ENCODE data around the gene PTPRU. TPM values are rescaled to one million over a fixed set of nuclear protein-coding genes. Genes with fewer than 3 reads are reported as not detected.

Gene PTPRU
- total and polyA plus RNA-seq, 7 experiments from 2014 or later = 0.17 to 0.42 TPM; not detected in 5

DNA sequence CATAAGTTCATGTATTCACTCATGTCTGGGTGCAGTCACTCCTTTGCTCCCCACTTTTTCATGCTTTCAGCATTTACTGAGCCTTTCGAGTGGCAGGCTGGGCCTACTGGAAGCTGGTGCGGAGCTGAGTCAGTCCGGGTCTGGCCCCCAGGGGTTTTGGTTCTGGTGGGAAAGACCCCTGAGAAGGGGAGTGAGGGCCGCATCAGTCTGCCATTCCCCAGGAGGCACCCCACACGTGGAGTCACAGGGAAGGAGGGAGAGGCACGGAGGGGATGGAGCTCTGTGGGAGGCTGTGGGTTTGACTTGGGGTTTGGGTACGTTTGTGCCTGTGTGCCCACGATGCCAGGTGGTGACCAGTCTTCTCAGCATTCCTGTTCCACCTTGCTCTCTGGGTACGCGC, 87.9 kb downstream of the PTPRU start:
- Mint-ChIP-seq H3K4me1 (no peaks in the 10 kb centered on the region), H3K36me3 (no peaks in the 10 kb centered on the region), H3K27me3 (peaks cover 0 to under 1% (median 0%) of the 10 kb centered on the region in 5 donors), H3K9me3 (no peaks in the 10 kb centered on the region), H3K4me3 (no peak overlapping the region), H3K27ac (no peak overlapping the region)
- Histone ChIP-seq H3K27me3 (ENCODE audit: control insufficient read depth in 2 of 2, insufficient read depth in 2 of 2, low read length in 2 of 2) (no peaks in the 10 kb centered on the region), H3K36me3 (ENCODE audit: control insufficient read depth in 2 of 3, insufficient read depth in 3 of 3, low read length in 3 of 3) (no peaks in the 10 kb centered on the region), H3K4me1 (ENCODE audit: control insufficient read depth in 2 of 2, insufficient read depth in 2 of 2, low read length in 2 of 2) (no peaks in the 10 kb centered on the region), H3K4me3 (ENCODE audit: low read length) (no peak overlapping the region), H3K9me3 (ENCODE audit: control insufficient read depth in 2 of 3, low read length in 3 of 3) (no peaks in the 10 kb centered on the region), H3K27ac (ENCODE audit: low read depth, low read length) (no peak overlapping the region)
- ATAC-seq = no peak
- intact Hi-C loops (cut with micrococcal nuclease) = no loop called here
- DNase-seq = no peak
- CTCF ChIA-PET = no interaction called here
- POLR2A ChIA-PET = no interaction called here

DNA sequence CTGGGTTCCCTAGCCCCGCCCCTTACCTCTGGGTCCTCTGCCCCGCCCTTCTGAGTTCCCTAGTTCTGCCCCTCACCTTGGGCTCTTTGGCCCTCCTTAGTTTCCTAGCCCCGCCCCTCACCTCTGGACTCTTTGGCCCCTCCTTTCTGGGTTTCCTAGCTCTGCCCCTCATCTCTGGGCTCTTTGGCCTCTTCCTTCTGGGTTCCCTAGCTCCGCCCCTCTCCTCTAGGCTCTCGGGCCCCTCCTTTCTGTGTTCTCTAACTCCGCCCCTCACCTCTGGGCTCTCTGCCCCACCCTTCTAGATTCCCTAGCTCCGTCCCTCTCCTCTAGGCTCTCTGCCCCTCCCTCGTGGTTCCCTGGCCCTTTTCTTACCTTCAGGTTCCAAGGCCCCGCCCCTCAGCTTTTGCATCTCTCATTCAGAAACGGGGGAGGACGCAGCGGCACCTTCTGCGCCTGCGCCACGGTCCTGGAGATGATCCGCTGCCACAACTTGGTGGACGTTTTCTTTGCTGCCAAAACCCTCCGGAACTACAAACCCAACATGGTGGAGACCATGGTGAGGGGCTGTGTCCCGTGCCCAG, 88.5 kb downstream of the PTPRU start:
- Mint-ChIP-seq H3K4me3 (no peak overlapping the region), H3K4me1 (no peaks in the 10 kb centered on the region), H3K27me3 (peaks cover 0 to 7% (median 1%) of the 10 kb centered on the region in 5 donors), H3K9me3 (no peaks in the 10 kb centered on the region), H3K36me3 (no peaks in the 10 kb centered on the region), H3K27ac (no peak overlapping the region)
- intact Hi-C loops (cut with micrococcal nuclease) = no loop called here
- Histone ChIP-seq H3K4me1 (ENCODE audit: control insufficient read depth in 2 of 2, insufficient read depth in 2 of 2, low read length in 2 of 2) (no peaks in the 10 kb centered on the region), H3K4me3 (ENCODE audit: low read length) (no peak overlapping the region), H3K9me3 (ENCODE audit: control insufficient read depth in 2 of 3, low read length in 3 of 3) (no peaks in the 10 kb centered on the region), H3K27ac (ENCODE audit: low read depth, low read length) (no peak overlapping the region), H3K27me3 (ENCODE audit: control insufficient read depth in 2 of 2, insufficient read depth in 2 of 2, low read length in 2 of 2) (no peaks in the 10 kb centered on the region), H3K36me3 (ENCODE audit: control insufficient read depth in 2 of 3, insufficient read depth in 3 of 3, low read length in 3 of 3) (no peaks in the 10 kb centered on the region)
- ChIA-PET POLR2A (no interaction called here), CTCF (no interaction called here)
- ATAC-seq (no peak), DNase-seq (no peak)

DNA sequence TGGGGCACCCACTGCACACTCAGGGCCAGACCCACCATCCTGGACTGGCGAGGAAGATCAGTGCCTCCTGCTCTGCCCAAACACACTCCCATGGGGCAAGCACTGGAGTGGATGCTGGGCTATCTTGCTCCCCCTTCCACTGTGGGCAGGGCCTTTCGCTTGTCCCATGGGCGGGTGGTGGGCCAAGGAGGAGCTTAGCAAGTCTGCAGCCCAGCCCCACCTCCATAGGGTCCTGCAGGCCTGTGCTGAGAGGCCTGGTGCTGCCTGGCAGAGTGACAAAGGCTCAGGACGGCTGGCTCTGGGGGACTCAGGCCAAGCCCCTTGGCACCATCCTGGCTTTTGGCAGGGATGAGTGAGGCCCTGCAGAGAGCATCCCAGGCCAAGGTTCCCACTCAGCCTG, 89.4 kb downstream of the PTPRU start:
- ChIA-PET POLR2A (no interaction called here), CTCF (no interaction called here)
- no peak overlapping the region for H3K4me3 ChIP-seq (ENCODE audit: low read length)
- ATAC-seq (no peak), DNase-seq (no peak)
- H3K36me3 ChIP-seq (ENCODE audit: control insufficient read depth in 2 of 3, insufficient read depth in 3 of 3, low read length in 3 of 3) = no peaks in the 10 kb centered on the region
- H3K27me3 ChIP-seq (ENCODE audit: control insufficient read depth in 2 of 2, insufficient read depth in 2 of 2, low read length in 2 of 2) = no peaks in the 10 kb centered on the region
- H3K27ac Mint-ChIP-seq = no peak overlapping the region
- H3K4me1 Mint-ChIP-seq = no peaks in the 10 kb centered on the region
- intact Hi-C loops (cut with micrococcal nuclease) = no loop called here
- H3K36me3 Mint-ChIP-seq = no peaks in the 10 kb centered on the region
- no peak overlapping the region for H3K4me3 Mint-ChIP-seq
- H3K27ac ChIP-seq (ENCODE audit: low read depth, low read length) = no peak overlapping the region
- peaks cover 0 to 10% (median 6%) of the 10 kb centered on the region in 5 donors for H3K27me3 Mint-ChIP-seq
- no peaks in the 10 kb centered on the region for H3K9me3 ChIP-seq (ENCODE audit: control insufficient read depth in 2 of 3, low read length in 3 of 3)
- H3K4me1 ChIP-seq (ENCODE audit: control insufficient read depth in 2 of 2, insufficient read depth in 2 of 2, low read length in 2 of 2) = no peaks in the 10 kb centered on the region
- H3K9me3 Mint-ChIP-seq = no peaks in the 10 kb centered on the region

DNA sequence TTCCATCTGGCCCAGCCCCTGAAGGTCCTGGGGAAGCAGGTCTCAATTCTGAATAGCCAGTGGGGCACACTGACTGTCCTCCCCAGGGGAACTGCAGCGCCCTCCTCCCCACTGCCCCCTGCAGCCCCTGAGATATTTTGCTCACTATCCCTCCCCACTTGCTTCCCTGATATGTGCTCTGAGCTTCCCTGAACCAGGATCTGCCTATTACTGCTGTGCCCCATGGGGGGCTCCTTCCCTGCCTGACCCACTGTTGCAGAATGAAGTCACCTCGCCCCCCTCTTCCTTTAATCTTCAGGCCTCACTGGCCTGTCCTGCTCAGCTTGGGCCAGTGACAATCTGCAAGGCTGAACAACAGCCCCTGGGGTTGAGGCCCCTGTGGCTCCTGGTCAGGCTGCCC, 89.8 kb downstream of the PTPRU start:
- POLR2A ChIA-PET = no interaction called here
- no peaks in the 10 kb centered on the region for H3K4me1 Mint-ChIP-seq
- Histone ChIP-seq H3K27ac (ENCODE audit: low read depth, low read length) (no peak overlapping the region), H3K9me3 (ENCODE audit: control insufficient read depth in 2 of 3, low read length in 3 of 3) (no peaks in the 10 kb centered on the region), H3K4me1 (ENCODE audit: control insufficient read depth in 2 of 2, insufficient read depth in 2 of 2, low read length in 2 of 2) (no peaks in the 10 kb centered on the region), H3K27me3 (ENCODE audit: control insufficient read depth in 2 of 2, insufficient read depth in 2 of 2, low read length in 2 of 2) (no peaks in the 10 kb centered on the region), H3K36me3 (ENCODE audit: control insufficient read depth in 2 of 3, insufficient read depth in 3 of 3, low read length in 3 of 3) (no peaks in the 10 kb centered on the region), H3K4me3 (ENCODE audit: low read length) (no peak overlapping the region)
- no peak overlapping the region for H3K4me3 Mint-ChIP-seq
- H3K27ac Mint-ChIP-seq = no peak overlapping the region
- ATAC-seq (no peak), DNase-seq (no peak)
- peaks cover 0 to 11% (median 8%) of the 10 kb centered on the region in 5 donors for H3K27me3 Mint-ChIP-seq
- H3K36me3 Mint-ChIP-seq = no peaks in the 10 kb centered on the region
- no peaks in the 10 kb centered on the region for H3K9me3 Mint-ChIP-seq
- intact Hi-C loops (cut with micrococcal nuclease) = no loop called here
- CTCF ChIA-PET = no interaction called here

DNA sequence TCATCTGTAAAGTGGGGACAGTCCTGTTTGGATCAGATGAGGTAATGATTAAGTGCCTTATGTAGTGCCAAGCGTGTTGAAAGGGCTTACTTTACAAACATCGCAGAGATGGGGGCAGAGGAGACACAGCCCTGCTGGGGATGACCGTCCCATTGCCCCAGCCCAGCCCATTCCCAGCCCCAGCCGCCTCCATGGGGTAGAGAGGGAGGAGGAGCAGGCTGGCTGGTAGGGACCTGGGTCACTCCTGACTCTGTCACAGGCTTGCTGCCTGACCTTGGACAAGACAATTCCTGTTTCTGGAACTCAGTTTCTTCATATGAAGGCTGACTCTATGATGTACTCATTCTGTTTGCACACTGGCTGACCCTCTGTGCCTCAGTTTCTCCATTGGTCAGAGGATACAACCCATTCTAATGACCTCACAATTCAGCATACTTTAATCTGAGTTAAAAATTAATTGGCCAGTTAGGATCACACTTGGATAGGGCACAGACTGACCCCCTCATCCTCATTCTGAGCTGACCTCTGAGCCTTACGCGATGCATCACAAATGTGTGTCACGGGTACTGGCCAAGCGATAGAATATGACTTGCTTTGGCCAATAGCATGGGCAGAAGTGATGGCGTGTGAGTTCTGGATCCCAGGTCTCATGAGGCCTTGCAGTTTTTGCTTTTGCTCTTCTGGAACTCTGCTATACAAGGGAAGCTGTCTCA, 91.1 kb downstream of the PTPRU start:
- ChIA-PET CTCF (no interaction called here), POLR2A (no interaction called here)
- Histone ChIP-seq H3K9me3 (ENCODE audit: control insufficient read depth in 2 of 3, low read length in 3 of 3) (no peaks in the 10 kb centered on the region), H3K36me3 (ENCODE audit: control insufficient read depth in 2 of 3, insufficient read depth in 3 of 3, low read length in 3 of 3) (no peaks in the 10 kb centered on the region), H3K27ac (ENCODE audit: low read depth, low read length) (no peak overlapping the region), H3K27me3 (ENCODE audit: control insufficient read depth in 2 of 2, insufficient read depth in 2 of 2, low read length in 2 of 2) (no peaks in the 10 kb centered on the region), H3K4me1 (ENCODE audit: control insufficient read depth in 2 of 2, insufficient read depth in 2 of 2, low read length in 2 of 2) (no peaks in the 10 kb centered on the region), H3K4me3 (ENCODE audit: low read length) (no peak overlapping the region)
- ATAC-seq (no peak), DNase-seq (no peak)
- Mint-ChIP-seq H3K9me3 (peaks cover 0 to 2% (median 0%) of the 10 kb centered on the region in 11 donors), H3K36me3 (peaks cover 0 to 4% (median 0%) of the 10 kb centered on the region in 5 donors), H3K27me3 (peaks cover 7 to 22% (median 13%) of the 10 kb centered on the region in 5 donors), H3K4me3 (no peak overlapping the region), H3K4me1 (no peaks in the 10 kb centered on the region), H3K27ac (no peak overlapping the region)
- intact Hi-C loops (cut with micrococcal nuclease) = no loop called here

DNA sequence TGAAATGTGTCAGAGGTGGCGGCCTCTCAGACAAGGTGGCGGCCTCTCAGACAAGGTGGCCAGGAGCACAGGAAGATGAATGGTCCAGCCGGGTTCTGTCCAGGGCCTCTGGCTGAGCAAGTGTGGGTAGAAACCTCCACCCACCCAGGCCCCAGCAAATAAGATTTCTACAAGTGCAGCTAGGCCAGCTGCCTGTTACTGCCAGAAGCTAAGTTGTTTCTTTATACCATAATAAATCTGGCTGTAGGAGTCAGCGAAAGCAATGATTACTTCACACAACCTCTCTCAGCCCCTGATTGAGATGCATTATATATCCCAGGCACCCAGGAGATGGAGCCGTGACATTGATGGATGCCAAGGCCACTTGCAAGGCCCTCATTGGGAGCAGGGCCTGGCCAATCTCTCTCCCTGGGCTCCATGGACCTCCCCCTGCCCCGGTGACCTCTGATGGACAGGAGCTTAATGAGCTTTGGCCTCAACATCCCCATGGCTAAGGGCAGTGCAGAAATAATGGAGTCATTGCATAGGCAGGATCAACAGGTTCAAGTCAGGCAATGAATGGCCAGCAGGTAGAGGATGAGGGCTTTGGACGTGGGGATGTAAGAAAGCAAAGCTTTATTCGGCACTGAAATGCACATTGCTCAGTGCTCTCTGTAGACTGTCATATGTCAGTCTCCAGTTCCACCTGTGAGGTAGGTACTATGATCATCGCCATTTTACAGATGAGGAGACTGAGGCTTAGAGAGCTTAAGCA, 92.9 kb downstream of the PTPRU start:
- no peaks in the 10 kb centered on the region for H3K9me3 ChIP-seq (ENCODE audit: control insufficient read depth in 2 of 3, low read length in 3 of 3)
- ATAC-seq (no peak), DNase-seq (no peak)
- ChIA-PET CTCF (no interaction called here), POLR2A (no interaction called here)
- H3K36me3 ChIP-seq (ENCODE audit: control insufficient read depth in 2 of 3, insufficient read depth in 3 of 3, low read length in 3 of 3) = no peaks in the 10 kb centered on the region
- H3K4me1 ChIP-seq (ENCODE audit: control insufficient read depth in 2 of 2, insufficient read depth in 2 of 2, low read length in 2 of 2) = no peaks in the 10 kb centered on the region
- no peak overlapping the region for H3K27ac Mint-ChIP-seq
- no peaks in the 10 kb centered on the region for H3K4me1 Mint-ChIP-seq
- intact Hi-C loops (cut with micrococcal nuclease) = no loop called here
- H3K36me3 Mint-ChIP-seq = peaks cover 0 to 4% (median 0%) of the 10 kb centered on the region in 5 donors
- H3K4me3 ChIP-seq (ENCODE audit: low read length) = no peak overlapping the region
- no peaks in the 10 kb centered on the region for H3K27me3 ChIP-seq (ENCODE audit: control insufficient read depth in 2 of 2, insufficient read depth in 2 of 2, low read length in 2 of 2)
- H3K9me3 Mint-ChIP-seq = peaks cover 0 to 9% (median 1%) of the 10 kb centered on the region in 11 donors
- H3K4me3 Mint-ChIP-seq = no peak overlapping the region
- H3K27ac ChIP-seq (ENCODE audit: low read depth, low read length) = no peak overlapping the region
- H3K27me3 Mint-ChIP-seq = peaks cover 13 to 38% (median 21%) of the 10 kb centered on the region in 5 donors

All from naive thymus-derived CD4-positive, alpha-beta T cell (primary cell).